Ishikawa (cell line): ENCODE data around the gene ABLIM2.

Experiments used
- CEBPB ChIP-seq: IDR thresholded peaks from 2 replicates; pipeline ENCODE4 v1.6.1; 2012
- CREB1 ChIP-seq: IDR thresholded peaks from 2 replicates; pipeline ENCODE4 v1.6.1; 2012; ENCODE audit warnings: low read depth
- EGR1 ChIP-seq: IDR thresholded peaks from 2 replicates; pipeline ENCODE4 v1.6.1; 2012
- EP300 ChIP-seq: IDR thresholded peaks from 2 replicates; pipeline ENCODE4 v1.6.1; 2012; ENCODE audit warnings: borderline replicate concordance
- FOXM1 ChIP-seq: IDR thresholded peaks from 2 replicates; pipeline ENCODE4 v1.6.1; 2012; ENCODE audit warnings: low read depth, borderline replicate concordance
- NFIC ChIP-seq: IDR thresholded peaks from 2 replicates; pipeline ENCODE4 v1.6.1; 2012
- RAD21 ChIP-seq: IDR thresholded peaks from 2 replicates; pipeline ENCODE4 v1.6.1; 2012; ENCODE audit warnings: low read depth
- TAF1 ChIP-seq: IDR thresholded peaks from 2 replicates; pipeline ENCODE4 v1.6.1; 2012; ENCODE audit warnings: low read depth, mild to moderate bottlenecking
- TCF12 ChIP-seq: IDR thresholded peaks from 2 replicates; pipeline ENCODE4 v1.6.1; 2012; ENCODE audit warnings: low read depth
- TEAD4 ChIP-seq: IDR thresholded peaks from 2 replicates; pipeline ENCODE4 v1.6.1; 2012
- YY1 ChIP-seq: IDR thresholded peaks from 2 replicates; pipeline ENCODE4 v1.6.1; 2012; ENCODE audit warnings: low read depth
- ZBTB7A ChIP-seq: IDR thresholded peaks from 2 replicates; pipeline ENCODE4 v1.6.1; 2012; ENCODE audit warnings: low read depth
- TF ChIP-seq, protein P1 (sequence below): IDR thresholded peaks from 2 replicates; pipeline ENCODE4 v1.6.1; 2012
- TF ChIP-seq, protein P2 (sequence below): IDR thresholded peaks from 2 replicates; pipeline ENCODE4 v1.6.1; 2012; ENCODE audit warnings: low read depth, mild to moderate bottlenecking
- TF ChIP-seq, protein P3 (sequence below): IDR thresholded peaks from 2 replicates; pipeline ENCODE4 v1.6.1; 2012

ABLIM2 gene

DNA sequence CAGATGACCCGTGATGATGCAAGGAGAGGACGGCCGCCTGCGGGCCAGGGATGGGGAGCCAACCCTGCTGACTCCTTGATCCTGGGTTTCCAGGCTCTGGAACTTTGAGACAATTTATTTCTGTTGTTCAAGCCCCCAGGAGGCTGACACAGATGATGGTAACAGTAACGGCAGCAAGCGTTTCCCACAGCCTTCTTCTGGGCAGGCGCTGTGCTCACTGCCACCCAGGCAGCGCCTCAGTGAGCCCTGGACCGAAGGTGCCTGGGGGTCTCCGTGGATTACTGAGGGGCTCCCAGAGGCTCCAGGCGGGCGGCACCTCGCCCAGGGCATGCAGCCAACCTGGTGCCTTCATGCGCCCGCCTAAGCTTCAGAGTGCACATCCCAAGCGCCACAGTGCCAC, 115.0 kb downstream of the ABLIM2 start:
- TF ChIP-seq EGR1 (no peak), TEAD4 (no peak), ZBTB7A (no peak), TCF12 (no peak), FOXM1 (no peak)
- TF ChIP-seq, protein P1, sequence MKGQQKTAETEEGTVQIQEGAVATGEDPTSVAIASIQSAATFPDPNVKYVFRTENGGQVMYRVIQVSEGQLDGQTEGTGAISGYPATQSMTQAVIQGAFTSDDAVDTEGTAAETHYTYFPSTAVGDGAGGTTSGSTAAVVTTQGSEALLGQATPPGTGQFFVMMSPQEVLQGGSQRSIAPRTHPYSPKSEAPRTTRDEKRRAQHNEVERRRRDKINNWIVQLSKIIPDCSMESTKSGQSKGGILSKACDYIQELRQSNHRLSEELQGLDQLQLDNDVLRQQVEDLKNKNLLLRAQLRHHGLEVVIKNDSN, result no peak

DNA sequence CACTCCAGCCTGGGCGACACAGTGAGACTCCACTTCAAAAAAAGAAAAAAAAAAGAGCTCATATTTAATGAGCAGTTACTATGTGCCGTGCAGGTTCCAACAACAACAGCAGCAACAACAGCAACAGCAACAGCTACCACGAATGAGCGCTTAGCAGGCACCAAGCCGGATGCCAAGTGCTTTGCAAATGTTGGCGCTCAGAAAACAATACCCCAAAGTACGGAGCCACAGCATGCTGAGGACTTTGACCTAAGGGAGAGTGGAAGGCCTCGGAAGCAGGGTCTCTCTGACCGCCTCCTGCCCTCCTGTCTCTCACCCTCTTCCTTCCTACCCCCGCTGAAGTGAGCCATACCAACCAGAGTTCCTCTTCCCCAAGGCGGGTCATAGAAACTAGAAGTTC, 116.7 kb downstream of the ABLIM2 start:
- TF ChIP-seq TCF12 (no peak), ZBTB7A (no peak), NFIC (no peak)
- TF ChIP-seq, protein P2, sequence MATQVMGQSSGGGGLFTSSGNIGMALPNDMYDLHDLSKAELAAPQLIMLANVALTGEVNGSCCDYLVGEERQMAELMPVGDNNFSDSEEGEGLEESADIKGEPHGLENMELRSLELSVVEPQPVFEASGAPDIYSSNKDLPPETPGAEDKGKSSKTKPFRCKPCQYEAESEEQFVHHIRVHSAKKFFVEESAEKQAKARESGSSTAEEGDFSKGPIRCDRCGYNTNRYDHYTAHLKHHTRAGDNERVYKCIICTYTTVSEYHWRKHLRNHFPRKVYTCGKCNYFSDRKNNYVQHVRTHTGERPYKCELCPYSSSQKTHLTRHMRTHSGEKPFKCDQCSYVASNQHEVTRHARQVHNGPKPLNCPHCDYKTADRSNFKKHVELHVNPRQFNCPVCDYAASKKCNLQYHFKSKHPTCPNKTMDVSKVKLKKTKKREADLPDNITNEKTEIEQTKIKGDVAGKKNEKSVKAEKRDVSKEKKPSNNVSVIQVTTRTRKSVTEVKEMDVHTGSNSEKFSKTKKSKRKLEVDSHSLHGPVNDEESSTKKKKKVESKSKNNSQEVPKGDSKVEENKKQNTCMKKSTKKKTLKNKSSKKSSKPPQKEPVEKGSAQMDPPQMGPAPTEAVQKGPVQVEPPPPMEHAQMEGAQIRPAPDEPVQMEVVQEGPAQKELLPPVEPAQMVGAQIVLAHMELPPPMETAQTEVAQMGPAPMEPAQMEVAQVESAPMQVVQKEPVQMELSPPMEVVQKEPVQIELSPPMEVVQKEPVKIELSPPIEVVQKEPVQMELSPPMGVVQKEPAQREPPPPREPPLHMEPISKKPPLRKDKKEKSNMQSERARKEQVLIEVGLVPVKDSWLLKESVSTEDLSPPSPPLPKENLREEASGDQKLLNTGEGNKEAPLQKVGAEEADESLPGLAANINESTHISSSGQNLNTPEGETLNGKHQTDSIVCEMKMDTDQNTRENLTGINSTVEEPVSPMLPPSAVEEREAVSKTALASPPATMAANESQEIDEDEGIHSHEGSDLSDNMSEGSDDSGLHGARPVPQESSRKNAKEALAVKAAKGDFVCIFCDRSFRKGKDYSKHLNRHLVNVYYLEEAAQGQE, result no peak

DNA sequence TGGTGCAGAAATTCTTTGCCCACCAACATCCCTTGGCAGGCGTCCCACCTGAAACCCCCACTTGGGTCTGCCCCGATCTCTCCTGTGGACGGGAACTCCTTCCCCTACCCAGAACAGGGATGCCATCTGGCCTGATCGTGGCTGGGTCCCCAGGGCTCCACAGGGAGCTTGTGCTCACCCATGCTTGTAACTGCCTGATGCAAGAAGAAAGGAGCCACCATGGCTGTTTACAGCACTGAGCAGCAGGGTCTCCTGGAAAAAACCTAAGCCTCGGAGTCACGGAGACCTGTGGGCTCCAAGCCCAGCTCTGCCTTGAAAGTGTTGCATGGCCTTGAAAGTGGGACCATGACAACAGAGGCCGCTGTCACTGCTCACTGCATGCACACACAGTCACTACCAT, 117.4 kb downstream of the ABLIM2 start:
- no peak for TF ChIP-seq ZBTB7A
- TF ChIP-seq, protein P3, sequence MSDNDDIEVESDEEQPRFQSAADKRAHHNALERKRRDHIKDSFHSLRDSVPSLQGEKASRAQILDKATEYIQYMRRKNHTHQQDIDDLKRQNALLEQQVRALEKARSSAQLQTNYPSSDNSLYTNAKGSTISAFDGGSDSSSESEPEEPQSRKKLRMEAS, result no peak
- TF ChIP-seq TCF12, result no peak
- TF ChIP-seq FOXM1, result no peak
- no peak for TF ChIP-seq EP300
- no peak for TF ChIP-seq NFIC
- no peak for TF ChIP-seq TEAD4
- TF ChIP-seq YY1, result no peak

DNA sequence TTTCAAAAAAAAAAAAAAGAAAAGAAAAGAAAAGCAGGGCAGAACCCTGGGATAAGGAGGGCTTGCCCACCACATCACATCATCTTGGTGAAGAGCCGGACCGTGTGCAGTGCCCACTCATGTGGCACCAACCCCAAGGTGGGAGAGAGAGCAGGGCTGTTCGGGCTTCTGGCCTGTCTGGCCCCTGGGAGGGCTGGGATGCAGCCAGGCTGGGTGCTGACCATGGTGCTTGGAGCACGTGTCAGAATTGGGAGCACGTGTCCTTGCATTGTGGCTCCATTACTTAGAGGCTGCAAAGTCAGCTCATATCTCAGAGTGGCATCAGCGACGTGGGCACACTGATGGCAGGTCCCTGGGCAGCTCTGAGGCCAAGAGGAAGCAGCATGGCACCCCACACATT, 118.0 kb downstream of the ABLIM2 start:
- TF ChIP-seq FOXM1 (no peak), CREB1 (no peak), YY1 (peak; percentile 58), CEBPB (no peak), EP300 (0 out of 2 replicates have a peak, but pooled peaks have one; percentile 11), TCF12 (no peak), TEAD4 (no peak), EGR1 (no peak), TAF1 (no peak), RAD21 (no peak), ZBTB7A (no peak), NFIC (peak; percentile 81)
- TF ChIP-seq, protein P3, result peak; percentile 99
- TF ChIP-seq, protein P1, result peak; percentile 93
- TF ChIP-seq, protein P2, result peak; percentile 91

DNA sequence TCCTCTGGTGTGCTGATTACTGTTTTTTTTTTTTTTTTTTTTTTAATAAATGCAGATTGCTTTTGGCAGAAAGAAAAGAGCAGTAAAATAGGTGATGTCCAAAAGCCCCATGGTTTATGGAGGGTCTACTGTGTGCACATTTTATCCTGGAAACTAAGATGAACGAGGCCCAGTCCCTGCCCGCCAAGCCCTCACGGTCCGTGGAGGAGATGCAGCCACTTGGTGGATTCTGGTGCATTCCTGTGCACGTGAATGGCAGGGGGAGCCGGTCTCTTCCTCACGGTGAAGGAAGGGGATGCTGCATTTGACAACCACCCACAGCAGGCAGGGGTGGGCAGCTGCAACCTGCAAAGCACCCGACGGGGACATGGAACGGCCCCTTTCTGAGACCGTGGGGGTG, 118.8 kb downstream of the ABLIM2 start:
- TF ChIP-seq NFIC, result no peak
- TF ChIP-seq, protein P3, result no peak
- TF ChIP-seq TAF1, result no peak
- TF ChIP-seq YY1, result no peak

DNA sequence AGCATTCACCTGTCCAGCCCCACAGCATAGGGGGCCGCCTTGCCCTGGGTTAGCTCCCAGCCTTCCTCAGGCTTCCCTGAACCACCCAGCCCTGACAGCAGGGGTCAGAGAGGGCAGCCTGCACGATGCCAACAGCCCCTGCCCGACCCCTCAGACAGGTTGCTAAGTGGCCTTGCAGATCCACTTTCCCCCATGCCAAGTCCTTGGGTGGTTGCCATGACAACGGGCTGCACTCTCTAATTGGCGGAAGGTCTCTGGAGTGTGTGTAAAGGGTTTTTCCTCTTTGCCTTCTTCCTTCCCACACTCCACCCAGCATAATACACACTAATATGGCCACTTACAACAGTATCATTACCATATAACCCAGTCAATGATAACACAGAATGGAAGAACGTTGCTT, 119.3 kb downstream of the ABLIM2 start:
- TF ChIP-seq EGR1 (no peak), TEAD4 (no peak), TCF12 (no peak), CREB1 (no peak), FOXM1 (no peak), CEBPB (no peak), YY1 (no peak), ZBTB7A (no peak), TAF1 (no peak), NFIC (no peak), EP300 (no peak), RAD21 (no peak)
- TF ChIP-seq, protein P2, result no peak
- TF ChIP-seq, protein P1, result no peak
- TF ChIP-seq, protein P3, result no peak
